GM12878 (cell line): ENCODE measurements around the gene HSPA1A. TPM values are rescaled to one million over a fixed set of nuclear protein-coding genes. Genes with fewer than 3 reads are reported as not detected.
A peak's percentile ranks its signal among the peaks of the same experiment; 100 is the strongest.

Experiments used
- BHLHE40 ChIP-seq, 2 experiments: fragments of 450-650 bp in 1 of 2; IDR thresholded peaks; 2 replicates each; pipeline ENCODE4 v1.6.1; 2011 to 2017; ENCODE audit warnings: low read depth in 2 of 2, borderline replicate concordance in 1 of 2, improper control_type of control experiment in 1 of 2, low read length in 1 of 2, mild to moderate bottlenecking in 1 of 2
- BMI1 ChIP-seq: fragments of 450-650 bp; IDR thresholded peaks from 2 replicates; pipeline ENCODE4 v1.6.1; 2016; ENCODE audit warnings: mild to moderate bottlenecking, moderate library complexity, borderline replicate concordance
- CBX5 ChIP-seq: sonication (generic); IDR thresholded peaks from 2 replicates; pipeline ENCODE4 v1.6.1; 2016; ENCODE audit warnings: low read depth, moderate library complexity, mild to moderate bottlenecking, inconsistent platforms
- CHD2 ChIP-seq: IDR thresholded peaks from 2 replicates; pipeline ENCODE4 v1.6.1; 2011; ENCODE audit warnings: low read depth, low read length, improper control_type of control experiment, borderline replicate concordance
- CHD4 ChIP-seq: fragments of 200-600 bp; sonication (generic); IDR thresholded peaks from 2 replicates; pipeline ENCODE4 v1.6.1; 2016; ENCODE audit warnings: mild to moderate bottlenecking
- DPF2 ChIP-seq: fragments of 450-650 bp; IDR thresholded peaks from 2 replicates; pipeline ENCODE4 v1.6.1; 2017; ENCODE audit warnings: mild to moderate bottlenecking
- E4F1 ChIP-seq: fragments of 450-650 bp; IDR thresholded peaks from 2 replicates; pipeline ENCODE4 v1.6.1; 2018; ENCODE audit warnings: borderline replicate concordance, mild to moderate bottlenecking; ENCODE audit not compliant: partially characterized antibody
- HDAC6 ChIP-seq: fragments of 200-600 bp; sonication (generic); IDR thresholded peaks from one replicate; pipeline ENCODE4 v1.8.0; 2017; ENCODE audit warnings: antibody characterized with exemption; ENCODE audit not compliant: unreplicated experiment
- KLF5 ChIP-seq: fragments of 450-650 bp; IDR thresholded peaks from 2 replicates; pipeline ENCODE4 v1.6.1; 2014; ENCODE audit warnings: mild to moderate bottlenecking; ENCODE audit not compliant: partially characterized antibody
- MYB ChIP-seq: fragments of 150-350 bp; IDR thresholded peaks from 2 replicates; pipeline ENCODE4 v1.6.1; 2014; ENCODE audit warnings: mild to moderate bottlenecking, low read depth, low read length, borderline replicate concordance
- RAD51 ChIP-seq: fragments of 450-650 bp; IDR thresholded peaks from 2 replicates; pipeline ENCODE4 v1.6.1; 2016; ENCODE audit warnings: moderate library complexity, mild to moderate bottlenecking, inconsistent platforms
- SKIL ChIP-seq: fragments of 450-650 bp; IDR thresholded peaks from 2 replicates; pipeline ENCODE4 v1.6.1; 2017; ENCODE audit warnings: mild to moderate bottlenecking, low read depth, inconsistent platforms; ENCODE audit not compliant: poor library complexity, severe bottlenecking
- SP1 ChIP-seq: IDR thresholded peaks from one replicate; pipeline ENCODE4 v1.6.1; 2011; ENCODE audit warnings: low read depth, low read length
- SPI1 ChIP-seq: IDR thresholded peaks from 2 replicates; pipeline ENCODE4 v1.6.1; 2011; ENCODE audit warnings: low read depth, mild to moderate bottlenecking, low read length, moderate library complexity, borderline replicate concordance; ENCODE audit not compliant: insufficient read depth
- SREBF1 ChIP-seq: IDR thresholded peaks from 2 replicates; pipeline ENCODE4 v1.6.1; 2012; ENCODE audit warnings: mild to moderate bottlenecking, low read length
- SREBF2 ChIP-seq: IDR thresholded peaks from 2 replicates; pipeline ENCODE4 v1.6.1; 2012; ENCODE audit warnings: mild to moderate bottlenecking, low read length
- SUPT20H ChIP-seq: IDR thresholded peaks from 2 replicates; pipeline ENCODE4 v1.6.1; 2011; ENCODE audit warnings: low read depth, mild to moderate bottlenecking, low read length, moderate library complexity, borderline replicate concordance; ENCODE audit not compliant: control insufficient read depth
- TCF3 ChIP-seq: IDR thresholded peaks from 2 replicates; pipeline ENCODE4 v1.6.1; 2012; ENCODE audit warnings: low read depth, mild to moderate bottlenecking, low read length, borderline replicate concordance; ENCODE audit not compliant: insufficient read depth
- USF1 ChIP-seq: IDR thresholded peaks from 2 replicates; pipeline ENCODE4 v1.6.1; 2011; ENCODE audit warnings: borderline replicate concordance, low read depth, mild to moderate bottlenecking, moderate library complexity, mixed read lengths, low read length; ENCODE audit not compliant: insufficient read depth; ENCODE audit errors: extremely low read length
- WRNIP1 ChIP-seq: IDR thresholded peaks from 2 replicates; pipeline ENCODE4 v1.6.1; 2011; ENCODE audit warnings: low read depth, low read length, improper control_type of control experiment, borderline replicate concordance
- YBX1 ChIP-seq: fragments of 450-650 bp; IDR thresholded peaks from 2 replicates; pipeline ENCODE4 v1.6.1; 2016; ENCODE audit warnings: antibody characterized with exemption
- ZBED1 ChIP-seq: IDR thresholded peaks from 2 replicates; pipeline ENCODE4 v1.6.1; 2016; ENCODE audit warnings: borderline replicate concordance
- ZNF217 ChIP-seq: fragments of 450-650 bp; IDR thresholded peaks from 2 replicates; pipeline ENCODE4 v1.6.1; 2017; ENCODE audit warnings: antibody characterized with exemption, mild to moderate bottlenecking
- ZNF274 ChIP-seq: IDR thresholded peaks from one replicate; pipeline ENCODE4 v1.8.0; 2011; ENCODE audit not compliant: insufficient read length, insufficient read depth
- ZNF622 ChIP-seq: fragments of 450-650 bp; IDR thresholded peaks from 2 replicates; pipeline ENCODE4 v1.6.1; 2017; ENCODE audit warnings: mild to moderate bottlenecking, inconsistent platforms
- polyA plus RNA-seq, 11 experiments: library from polyadenylated mRNA; depleted of rRNA in 4 of 11; unstranded in 6 of 11; stranded (reverse) in 5 of 11; fragments of >200 nt; fragmentation: Nextera tagmentation in 4 of 11; fragmentation: Illumina TruSeq in 1 of 11; extraction: Ambion mirVana in 4 of 11; extraction: Trizol in 1 of 11; gene quantifications; 1 replicate in 1 of 11; 2 replicates in 10 of 11; pipeline versions ENCODE4 v1.2.1 to v1.2.3, GENCODE V29; 2011 to 2016; ENCODE audit warnings: inconsistent platforms in 2 of 11, missing spikeins in 2 of 11, low read depth in 1 of 11
- total RNA-seq, 4 experiments: library from RNA; depleted of rRNA in 3 of 4; stranded (reverse); fragments of >200 nt in 3 of 4; fragmentation: Illumina TruSeq in 1 of 4; extraction: Trizol in 1 of 4; gene quantifications; 2 replicates each; pipeline versions ENCODE4 v1.2.1 to v1.2.3, GENCODE V29; 2013 to 2021
- TF ChIP-seq, protein P1 (sequence below): fragments of 450-650 bp; IDR thresholded peaks from 2 replicates; pipeline ENCODE4 v1.6.1; 2016; ENCODE audit warnings: mild to moderate bottlenecking

Gene HSPA1A
- total and polyA plus RNA-seq, 10 of the 15 experiments (the other 5 are each of a cell fraction or from before 2014, with no cell fraction given), result 0.29 to 51.8 (median 17.5) TPM

GRCh38 chr6:31776989-31777666, 38.2 kb upstream of the HSPA1A start, which contains the start of gene VWA7 (continued):
- TF ChIP-seq SKIL (peak; percentile 88), E4F1 (no peak), YBX1 (no peak), SUPT20H (no peak), HDAC6 (no peak), CHD4 (no peak), SPI1 (no peak), CHD2 (peak; percentile 84), KLF5 (no peak), ZNF622 (no peak), TCF3 (no peak), RAD51 (no peak), WRNIP1 (no peak), SREBF2 (no peak), MYB (no peak), USF1 (no peak), ZNF274 (no peak), BMI1 (no peak), BHLHE40 (IDR thresholded peaks at IDR 0.05; ENCODE audit: borderline replicate concordance in 1 of 2, low read depth in 2 of 2, low read length in 1 of 2) (peak; percentile 70 to 90; a peak in 3 of 4 replicates), SREBF1 (no peak), CBX5 (no peak), ZNF217 (no peak), ZBED1 (peak; percentile 91; the same call in 1 of the 2 replicates), DPF2 (peak; percentile 89), SP1 (peak; percentile 69)
- TF ChIP-seq, protein P1, sequence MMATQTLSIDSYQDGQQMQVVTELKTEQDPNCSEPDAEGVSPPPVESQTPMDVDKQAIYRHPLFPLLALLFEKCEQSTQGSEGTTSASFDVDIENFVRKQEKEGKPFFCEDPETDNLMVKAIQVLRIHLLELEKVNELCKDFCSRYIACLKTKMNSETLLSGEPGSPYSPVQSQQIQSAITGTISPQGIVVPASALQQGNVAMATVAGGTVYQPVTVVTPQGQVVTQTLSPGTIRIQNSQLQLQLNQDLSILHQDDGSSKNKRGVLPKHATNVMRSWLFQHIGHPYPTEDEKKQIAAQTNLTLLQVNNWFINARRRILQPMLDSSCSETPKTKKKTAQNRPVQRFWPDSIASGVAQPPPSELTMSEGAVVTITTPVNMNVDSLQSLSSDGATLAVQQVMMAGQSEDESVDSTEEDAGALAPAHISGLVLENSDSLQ, result peak; percentile 27
